Measurements from ENCODE around the gene PHF20.
"Not testable (repeated sequence)": the region's sequence is repeated elsewhere in the genome, so short reads cannot be mapped to it uniquely, and the experiment has no call there.

Gene PHF20

GRCh38 chr20:35996492-35996891 is 224.7 kb downstream of the PHF20 start:
- H3K4me3 Mint-ChIP-seq; H3K27me3 Mint-ChIP-seq; H3K9me3 Mint-ChIP-seq; H3K4me1 Mint-ChIP-seq (ENCODE audit: low read depth); H3K36me3 Mint-ChIP-seq (ENCODE audit: low read depth); H3K27ac Mint-ChIP-seq: not testable (repeated sequence)
- intact Hi-C loops (cut with micrococcal nuclease) = loop anchor here (10.0 kb wide), 1 partner anchor 48 kb away; no protein-coding TSS in a partner anchor

Measured in dendritic cell treated with granulocyte-macrophage colony-stimulating factor and Interleukin-4, amounts not matched to agents 40 ng/mL and 50 ng/mL, for 4 days (primary cell).